GM12878 (cell line): ENCODE measurements around the gene CHCHD6. TPM values are rescaled to one million over a fixed set of nuclear protein-coding genes. Genes with fewer than 3 reads are reported as not detected.

ENCODE experiments used
- ATAC-seq: fragments of 200-7000 bp; cut with Tn5 transposase; 3 replicates; pipeline ENCODE4 v1.9.1; 2020; ENCODE audit warnings: mild to moderate bottlenecking, moderate library complexity
- BruUV-seq: library from RNA; stranded (reverse); fragments of 400-500 nt; replicated peaks from 2 replicates; lab custom pipeline; 2021; lab: Mats Ljungman, UMichigan
- CTCF ChIA-PET: fragments of 300-600 bp; sonication (Branson Sonifier 250); formaldehyde crosslinking; extraction: SDS; loops from one replicate; lab custom pipeline; 2021; ENCODE audit warnings: inconsistent platforms; lab: Yijun Ruan, JAX
- POLR2A ChIA-PET: fragments of 350-600 bp; formaldehyde crosslinking; extraction: SDS; loops from one replicate; lab custom pipeline; 2021; ENCODE audit warnings: inconsistent platforms; lab: Charles Lee
- RAD21 ChIA-PET: fragments of 300-600 bp; sonication (Branson Sonifier 250); formaldehyde crosslinking; loops from one replicate; lab custom pipeline; 2023; ENCODE audit warnings: antibody characterized with exemption; ENCODE audit not compliant: unreplicated experiment; lab: Charles Lee
- SMC1A ChIA-PET: fragments of 300-600 bp; sonication (Branson Sonifier 250); formaldehyde crosslinking; loops from one replicate; lab custom pipeline; 2023; ENCODE audit not compliant: unreplicated experiment, uncharacterized antibody; lab: Charles Lee
- DNase-seq: peaks from one replicate; pipeline ENCODE4 v3.0.0-alpha.2; 2011; ENCODE audit warnings: low read depth, low spot score
- FAIRE-seq: peaks from 3 replicates; lab custom pipeline; 2011; peaks lifted over from hg19 to GRCh38; lab: Jason Lieb, UNC
- H2AFZ ChIP-seq: 2 replicates; pipeline ENCODE4 v1.6.0; 2011; ENCODE audit warnings: low read depth, low read length, control low read depth; ENCODE audit not compliant: control insufficient read depth
- H3K27ac ChIP-seq: 2 replicates; pipeline ENCODE4 v1.5.1; 2011; ENCODE audit warnings: control low read depth; ENCODE audit not compliant: control insufficient read depth, insufficient read depth
- H3K27me3 ChIP-seq, 2 experiments: replicated peaks in 1 of 2; 2 replicates each; pipeline versions ENCODE4 v1.6.0 to v1.6.1; 2011; ENCODE audit warnings: low read length in 1 of 2; ENCODE audit not compliant: control insufficient read depth in 2 of 2, insufficient read depth in 2 of 2
- H3K36me3 ChIP-seq, 2 experiments: 2 replicates each; pipeline ENCODE4 v1.5.1; 2011; ENCODE audit warnings: low read length in 1 of 2; ENCODE audit not compliant: control insufficient read depth in 2 of 2, insufficient read depth in 2 of 2
- H3K4me1 ChIP-seq: 2 replicates; pipeline ENCODE4 v1.6.1; 2011; ENCODE audit warnings: mild to moderate bottlenecking, low read length, moderate library complexity, mixed read lengths; ENCODE audit not compliant: control insufficient read depth, insufficient read depth
- H3K4me2 ChIP-seq: 2 replicates; pipeline ENCODE4 v1.6.0; 2011; ENCODE audit warnings: control low read depth; ENCODE audit not compliant: control insufficient read depth, insufficient read depth
- H3K4me3 ChIP-seq: fragments of 200-600 bp; sonication (generic); 2 replicates; pipeline ENCODE4 v1.5.1; 2016
- H3K79me2 ChIP-seq: 2 replicates; pipeline ENCODE4 v1.6.0; 2011; ENCODE audit warnings: low read length; ENCODE audit not compliant: control insufficient read depth, insufficient read depth
- H3K9ac ChIP-seq: 2 replicates; pipeline ENCODE4 v1.8.0; 2011; ENCODE audit warnings: low read length, control low read depth, mixed read lengths; ENCODE audit not compliant: control insufficient read depth, insufficient read depth
- H3K9me3 ChIP-seq: replicated peaks from 3 replicates; pipeline ENCODE4 v1.5.1; 2011; ENCODE audit warnings: mild to moderate bottlenecking, low read length; ENCODE audit not compliant: control insufficient read depth, insufficient read depth
- H4K20me1 ChIP-seq: 2 replicates; pipeline ENCODE4 v1.6.0; 2011; ENCODE audit not compliant: control insufficient read depth, insufficient read depth
- ATF7 ChIP-seq: fragments of 450-650 bp; IDR thresholded peaks from 2 replicates; pipeline ENCODE4 v1.6.1; 2016; ENCODE audit warnings: low read depth, mild to moderate bottlenecking
- BCL11A ChIP-seq: IDR thresholded peaks from 2 replicates; pipeline ENCODE4 v1.6.1; 2011; ENCODE audit warnings: low read depth, low read length
- CBFB ChIP-seq: IDR thresholded peaks from 2 replicates; pipeline ENCODE4 v1.6.1; 2016; ENCODE audit warnings: antibody characterized with exemption, low read depth
- CBX5 ChIP-seq: sonication (generic); IDR thresholded peaks from 2 replicates; pipeline ENCODE4 v1.6.1; 2016; ENCODE audit warnings: low read depth, moderate library complexity, mild to moderate bottlenecking, inconsistent platforms
- CEBPZ ChIP-seq: fragments of 150-350 bp; IDR thresholded peaks from 2 replicates; pipeline ENCODE4 v1.6.1; 2016; ENCODE audit warnings: low read depth, low read length
- CTCF ChIP-seq, 3 experiments: IDR thresholded peaks in 2 of 3; conservative IDR thresholded peaks in 1 of 3; 2 replicates each; pipeline ENCODE4 v1.5.1; 2011; ENCODE audit warnings: low read depth in 3 of 3, low read length in 3 of 3, mild to moderate bottlenecking in 3 of 3, control low read depth in 2 of 3, moderate library complexity in 2 of 3, inconsistent platforms in 1 of 3, mixed read lengths in 1 of 3; ENCODE audit not compliant: control insufficient read depth in 2 of 3, insufficient read depth in 1 of 3; ENCODE audit errors: extremely low read depth in 1 of 3
- EP300 ChIP-seq, 2 experiments: fragments of 150-350 bp in 1 of 2; IDR thresholded peaks; 2 replicates each; pipeline ENCODE4 v1.6.1; 2011 to 2012; ENCODE audit warnings: low read depth in 2 of 2, low read length in 2 of 2, borderline replicate concordance in 1 of 2, improper control_type of control experiment in 1 of 2, inconsistent platforms in 1 of 2; ENCODE audit not compliant: control insufficient read depth in 1 of 2
- GABPA ChIP-seq: IDR thresholded peaks from 2 replicates; pipeline ENCODE4 v1.6.1; 2014; ENCODE audit warnings: antibody characterized with exemption, low read depth, mild to moderate bottlenecking, inconsistent platforms
- HCFC1 ChIP-seq: fragments of 150-350 bp; IDR thresholded peaks from 2 replicates; pipeline ENCODE4 v1.6.1; 2014; ENCODE audit warnings: low read length
- RAD51 ChIP-seq: fragments of 450-650 bp; IDR thresholded peaks from 2 replicates; pipeline ENCODE4 v1.6.1; 2016; ENCODE audit warnings: moderate library complexity, mild to moderate bottlenecking, inconsistent platforms
- RELA ChIP-seq: fragments of 450-650 bp; IDR thresholded peaks from 2 replicates; pipeline ENCODE4 v1.8.0; 2014; ENCODE audit warnings: borderline replicate concordance; ENCODE audit not compliant: partially characterized antibody
- SIX5 ChIP-seq: IDR thresholded peaks from 2 replicates; pipeline ENCODE4 v1.6.1; 2011; ENCODE audit warnings: mild to moderate bottlenecking, low read depth, low read length, moderate library complexity; ENCODE audit not compliant: severe bottlenecking
- USF1 ChIP-seq: IDR thresholded peaks from 2 replicates; pipeline ENCODE4 v1.6.1; 2011; ENCODE audit warnings: borderline replicate concordance, low read depth, mild to moderate bottlenecking, moderate library complexity, mixed read lengths, low read length; ENCODE audit not compliant: insufficient read depth; ENCODE audit errors: extremely low read length
- YBX1 ChIP-seq: fragments of 450-650 bp; IDR thresholded peaks from 2 replicates; pipeline ENCODE4 v1.6.1; 2016; ENCODE audit warnings: antibody characterized with exemption
- WGBS: methylation state at CpG from one replicate; pipeline ENCODE4 v1.1.6; 2016; ENCODE audit warnings: low lambda C conversion rate; ENCODE audit not compliant: insufficient replicate concordance, insufficient coverage; ENCODE audit errors: missing lambda C conversion rate; 5-methylcytosine and 5-hydroxymethylcytosine counted together
- in situ Hi-C: fragments of 300-500 bp; cut with MboI; formaldehyde crosslinking; loops from 9 replicates; pipeline ENCODE4 v1.14.3; 2018; ENCODE audit warnings: mixed read lengths
- intact Hi-C: fragments of 100-400 bp; cut with micrococcal nuclease; formaldehyde crosslinking; loops from one replicate; pipeline ENCODE4 v1.14.2; 2022; ENCODE audit not compliant: unreplicated experiment
- polyA plus RNA-seq, 11 experiments: library from polyadenylated mRNA; depleted of rRNA in 4 of 11; unstranded in 6 of 11; stranded (reverse) in 5 of 11; fragments of >200 nt; fragmentation: Nextera tagmentation in 4 of 11; fragmentation: Illumina TruSeq in 1 of 11; extraction: Ambion mirVana in 4 of 11; extraction: Trizol in 1 of 11; gene quantifications; 1 replicate in 1 of 11; 2 replicates in 10 of 11; pipeline versions ENCODE4 v1.2.1 to v1.2.3, GENCODE V29; 2011 to 2016; ENCODE audit warnings: inconsistent platforms in 2 of 11, missing spikeins in 2 of 11, low read depth in 1 of 11
- total RNA-seq, 4 experiments: library from RNA; depleted of rRNA in 3 of 4; stranded (reverse); fragments of >200 nt in 3 of 4; fragmentation: Illumina TruSeq in 1 of 4; extraction: Trizol in 1 of 4; gene quantifications; 2 replicates each; pipeline versions ENCODE4 v1.2.1 to v1.2.3, GENCODE V29; 2013 to 2021
- TF ChIP-seq, protein P1 (sequence below): fragments of 450-650 bp; IDR thresholded peaks from 2 replicates; pipeline ENCODE4 v1.6.1; 2016; ENCODE audit warnings: mild to moderate bottlenecking

The CHCHD6 gene
- total and polyA plus RNA-seq, 10 of the 15 experiments (the other 5 are each of a cell fraction or from before 2014, with no cell fraction given), result 2.7 to 16.7 (median 12.3) TPM

- 78% methylated on average over 12 of the region's 12 CpGs for WGBS
- RAD21 ChIA-PET, result interaction anchor here (1.0 to 1.7 kb wide), 3 partner anchors 9 to 70 kb away, joined by 3 to 4 read pairs (median 3); partner anchors contain the start of gene PLXNA1
- Histone ChIP-seq H2AFZ (no peak overlapping the region), H3K4me1 (peaks cover 52% of the 10 kb centered on the region), H3K36me3 (no peaks in the 10 kb centered on the region; a peak in 1 of 4 replicates), H4K20me1 (no peaks in the 10 kb centered on the region), H3K4me2 (peak overlapping the region; percentile 3; the same call in 1 of the 2 replicates), H3K27ac (peak overlapping the region; percentile 95), H3K9ac (no peak overlapping the region; the same call in 1 of the 2 replicates), H3K27me3 (no peaks in the 10 kb centered on the region), H3K79me2 (no peaks in the 10 kb centered on the region), H3K4me3 (no peak overlapping the region), H3K9me3 (no peaks in the 10 kb centered on the region; the same call in 2 of the 3 replicates)
- intact Hi-C loops, result no loop called here
- SMC1A ChIA-PET, result interaction anchor here (0.6 to 1.4 kb wide), 3 partner anchors 25 to 671 kb away, joined by 3 to 4 read pairs (median 3); no protein-coding TSS in a partner anchor
- in situ Hi-C loops, result no loop called here
- POLR2A ChIA-PET, result interaction anchor here (0.6 kb wide), 1 partner anchor 42 kb away, joined by 4 read pairs; no protein-coding TSS in a partner anchor
- no peak for DNase-seq
- no TSS peak for BruUV-seq
- ATAC-seq, result no peak
- FAIRE-seq, result no peak
- CTCF ChIA-PET, result interaction anchor here (0.6 to 2.2 kb wide), 3 partner anchors 42 to 70 kb away, joined by 3 to 8 read pairs (median 4); no protein-coding TSS in a partner anchor
- TF ChIP-seq, protein P1, sequence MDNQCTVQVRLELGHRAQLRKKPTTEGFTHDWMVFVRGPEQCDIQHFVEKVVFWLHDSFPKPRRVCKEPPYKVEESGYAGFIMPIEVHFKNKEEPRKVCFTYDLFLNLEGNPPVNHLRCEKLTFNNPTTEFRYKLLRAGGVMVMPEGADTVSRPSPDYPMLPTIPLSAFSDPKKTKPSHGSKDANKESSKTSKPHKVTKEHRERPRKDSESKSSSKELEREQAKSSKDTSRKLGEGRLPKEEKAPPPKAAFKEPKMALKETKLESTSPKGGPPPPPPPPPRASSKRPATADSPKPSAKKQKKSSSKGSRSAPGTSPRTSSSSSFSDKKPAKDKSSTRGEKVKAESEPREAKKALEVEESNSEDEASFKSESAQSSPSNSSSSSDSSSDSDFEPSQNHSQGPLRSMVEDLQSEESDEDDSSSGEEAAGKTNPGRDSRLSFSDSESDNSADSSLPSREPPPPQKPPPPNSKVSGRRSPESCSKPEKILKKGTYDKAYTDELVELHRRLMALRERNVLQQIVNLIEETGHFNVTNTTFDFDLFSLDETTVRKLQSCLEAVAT, result no peak
- no peak for TF ChIP-seq GABPA
- no peak for TF ChIP-seq CTCF (IDR thresholded peaks at IDR 0.05 in 2 of 3, conservative IDR thresholded peaks at IDR 0.05 in 1 of 3; ENCODE audit: control insufficient read depth in 2 of 3, extremely low read depth in 1 of 3, insufficient read depth in 1 of 3, low read depth in 3 of 3, low read length in 3 of 3)
- TF ChIP-seq CEBPZ, result no peak
- no peak for TF ChIP-seq CBX5
- no peak for TF ChIP-seq RAD51
- TF ChIP-seq USF1, result no peak
- TF ChIP-seq RELA, result no peak
- TF ChIP-seq HCFC1, result no peak
- TF ChIP-seq ATF7, result no peak
- no peak for TF ChIP-seq YBX1
- no peak for TF ChIP-seq SIX5
- TF ChIP-seq CBFB, result no peak
- no peak for TF ChIP-seq EP300 (IDR thresholded peaks at IDR 0.05; ENCODE audit: borderline replicate concordance in 1 of 2, control insufficient read depth in 1 of 2, low read depth in 2 of 2, low read length in 2 of 2)
- no peak for TF ChIP-seq BCL11A
Observed at GRCh38 chr3:126912491-126913195, 208.6 kb downstream of the CHCHD6 start.
